Kidney glomerular epithelial cell (primary cell): Measurements from ENCODE around the gene MTX1.
"Not testable (repeated sequence)": the region's sequence is repeated elsewhere in the genome, so short reads cannot be mapped to it uniquely, and the experiment has no call there.

Source experiments
- DNase-seq: peaks from one replicate; lab custom pipeline; 2025; lab: John Stamatoyannopoulos, UW

The MTX1 gene, protein sequence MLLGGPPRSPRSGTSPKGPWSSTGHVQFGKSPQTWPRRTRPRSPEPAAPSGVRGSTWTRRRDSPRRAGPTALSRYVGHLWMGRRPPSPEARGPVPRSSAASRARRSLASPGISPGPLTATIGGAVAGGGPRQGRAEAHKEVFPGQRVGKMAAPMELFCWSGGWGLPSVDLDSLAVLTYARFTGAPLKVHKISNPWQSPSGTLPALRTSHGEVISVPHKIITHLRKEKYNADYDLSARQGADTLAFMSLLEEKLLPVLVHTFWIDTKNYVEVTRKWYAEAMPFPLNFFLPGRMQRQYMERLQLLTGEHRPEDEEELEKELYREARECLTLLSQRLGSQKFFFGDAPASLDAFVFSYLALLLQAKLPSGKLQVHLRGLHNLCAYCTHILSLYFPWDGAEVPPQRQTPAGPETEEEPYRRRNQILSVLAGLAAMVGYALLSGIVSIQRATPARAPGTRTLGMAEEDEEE

DNA sequence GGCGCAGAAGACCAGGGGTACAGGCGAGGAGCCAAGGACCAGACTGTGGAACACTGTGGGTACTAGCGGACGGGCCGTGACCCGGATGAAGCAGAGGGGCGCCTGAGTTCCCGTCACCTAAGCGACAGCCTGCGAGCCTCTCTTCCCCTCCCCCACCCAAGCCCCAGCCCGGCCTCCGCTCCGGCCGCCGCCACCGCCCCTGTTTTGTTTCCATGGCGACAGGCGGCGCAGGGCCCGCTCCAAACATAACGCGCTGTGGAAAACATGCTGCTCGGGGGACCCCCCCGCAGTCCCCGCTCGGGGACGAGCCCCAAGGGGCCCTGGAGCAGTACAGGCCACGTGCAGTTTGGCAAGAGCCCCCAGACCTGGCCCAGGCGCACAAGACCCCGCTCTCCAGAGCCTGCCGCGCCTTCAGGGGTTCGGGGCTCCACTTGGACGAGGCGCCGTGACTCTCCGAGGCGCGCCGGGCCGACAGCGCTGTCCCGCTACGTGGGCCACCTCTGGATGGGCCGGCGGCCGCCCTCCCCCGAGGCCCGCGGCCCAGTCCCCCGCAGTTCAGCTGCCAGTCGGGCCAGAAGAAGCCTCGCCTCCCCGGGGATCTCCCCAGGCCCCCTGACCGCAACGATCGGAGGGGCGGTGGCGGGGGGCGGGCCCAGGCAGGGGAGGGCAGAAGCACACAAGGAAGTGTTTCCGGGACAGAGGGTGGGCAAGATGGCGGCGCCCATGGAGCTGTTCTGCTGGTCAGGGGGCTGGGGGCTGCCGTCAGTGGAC lies at the start of gene MTX1:
Gene MTX1, plus strand, starts transcription at position 155 of the 771 bp plus-strand sequence. Its CDS starts 110 bp downstream, at position 265.
- DNase-seq: peak; percentile 59

DNA sequence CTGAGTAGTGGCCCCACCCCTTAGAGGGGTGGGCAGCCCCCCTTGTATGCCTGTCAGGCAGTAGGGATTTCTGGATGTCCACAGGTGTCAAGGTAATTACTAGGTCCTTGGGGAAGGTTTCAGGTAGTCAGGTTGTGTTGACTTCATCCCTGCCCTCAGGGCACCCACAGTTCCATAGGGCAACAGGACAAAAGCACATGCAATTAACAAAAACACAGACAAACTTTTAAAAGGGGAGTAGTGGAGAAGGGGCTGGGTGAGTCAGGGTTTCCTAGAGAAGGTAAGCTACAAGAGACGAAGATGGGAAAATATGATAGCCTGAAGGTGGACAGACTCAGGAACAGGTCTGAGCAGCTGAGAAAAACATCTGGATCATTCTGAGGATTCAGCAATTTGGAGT lies 49.5 kb upstream of the MTX1 start:
- DNase-seq: no peak

DNA sequence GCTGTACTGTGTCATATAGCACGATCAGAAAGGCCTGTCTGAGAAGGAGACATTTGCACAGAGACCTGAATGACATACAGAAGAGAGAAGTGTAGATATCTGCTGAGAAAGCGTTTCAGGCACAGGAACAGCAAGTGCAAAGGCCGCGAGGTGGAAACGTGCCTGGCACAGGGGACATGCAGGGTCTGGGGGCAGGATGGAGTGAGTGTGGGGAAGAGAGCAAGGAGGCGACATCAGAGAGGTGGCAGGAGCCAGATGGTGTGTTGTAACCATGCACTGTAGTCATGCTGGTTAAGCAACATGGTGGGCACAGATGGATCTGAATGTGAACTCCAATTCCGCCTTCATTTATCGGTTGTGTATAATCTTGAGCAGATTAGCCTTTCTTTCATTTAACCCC lies 48.4 kb upstream of the MTX1 start:
- no peak for DNase-seq

DNA sequence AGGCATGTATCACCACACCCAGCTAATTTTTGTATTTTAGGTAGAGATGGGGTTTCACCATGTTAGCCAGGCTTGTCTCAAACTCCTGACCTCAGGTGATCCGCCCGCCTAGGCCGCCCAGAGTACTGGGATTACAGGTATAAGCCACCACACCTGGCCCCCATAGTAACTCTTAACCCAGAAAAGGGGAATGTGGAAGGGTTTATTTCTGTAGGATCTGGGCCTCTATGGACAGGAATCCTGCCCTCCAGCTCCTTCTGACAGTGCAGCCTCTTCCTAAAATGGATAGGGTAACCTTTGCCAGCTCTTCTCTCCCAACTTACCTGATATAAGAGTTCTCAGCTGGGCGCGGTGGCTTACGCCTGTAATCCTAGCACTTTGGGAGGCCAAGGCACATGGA lies 45.9 kb upstream of the MTX1 start:
- DNase-seq: not testable (repeated sequence)

DNA sequence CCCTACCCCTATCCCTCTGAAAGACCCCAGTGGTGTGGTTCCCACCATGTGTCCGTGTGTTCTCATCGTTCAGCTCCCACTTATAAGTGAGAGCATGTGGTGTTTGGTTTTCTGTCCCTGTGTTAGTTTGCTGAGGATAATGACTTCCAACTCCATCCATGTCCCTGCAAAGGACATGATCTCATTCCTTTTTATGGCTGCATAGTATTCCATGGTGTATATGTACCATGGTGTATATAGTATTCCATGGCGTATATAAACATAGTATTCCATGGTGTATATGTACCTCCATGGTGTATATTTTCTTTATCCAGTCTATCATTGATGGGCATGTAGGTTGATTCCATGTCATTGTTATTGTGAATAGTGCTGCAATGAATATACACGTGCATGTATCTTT lies 44.7 kb upstream of the MTX1 start:
- not testable (repeated sequence) for DNase-seq

DNA sequence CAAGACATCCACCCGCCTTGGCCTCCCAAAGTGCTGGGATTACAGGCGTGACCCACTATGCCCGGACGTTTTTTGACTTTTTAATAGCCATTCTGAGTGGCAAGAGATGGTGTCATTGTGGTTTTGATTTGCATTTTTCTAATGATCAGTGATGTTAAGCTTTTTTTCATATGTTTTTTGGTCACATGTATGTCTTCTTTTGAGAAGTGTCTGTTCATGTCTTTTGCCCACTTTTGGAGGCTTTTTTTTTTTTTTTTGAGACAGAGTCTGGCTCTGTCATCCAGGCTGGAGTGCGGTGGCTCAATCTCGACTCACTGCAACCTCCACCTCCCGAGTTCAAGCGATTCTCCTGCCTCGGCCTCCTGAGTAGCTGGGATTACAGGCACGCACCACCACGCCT lies 43.9 kb upstream of the MTX1 start:
- DNase-seq: not testable (repeated sequence)

DNA sequence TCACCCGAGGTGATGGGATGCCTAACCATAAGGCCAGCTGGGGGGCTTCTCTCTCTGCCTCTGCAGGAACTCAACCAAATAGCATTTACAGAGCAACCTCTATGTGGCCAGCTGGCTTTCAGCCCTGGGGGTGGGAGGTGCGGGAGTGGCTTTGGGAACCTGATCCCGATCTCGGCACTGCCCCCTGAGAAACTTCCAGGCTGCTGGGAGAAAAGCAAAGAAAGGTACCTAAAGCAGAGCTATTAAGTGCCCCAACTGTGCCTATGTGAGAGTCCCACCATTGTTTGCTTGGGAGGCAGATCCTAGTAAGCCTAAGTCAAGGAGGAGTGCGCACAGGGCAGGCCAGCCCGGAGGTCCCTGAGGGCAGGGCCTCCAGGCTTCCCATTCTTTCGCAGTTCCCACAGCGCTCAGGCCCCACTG lies 42.4 kb upstream of the MTX1 start:
- DNase-seq: no peak

DNA sequence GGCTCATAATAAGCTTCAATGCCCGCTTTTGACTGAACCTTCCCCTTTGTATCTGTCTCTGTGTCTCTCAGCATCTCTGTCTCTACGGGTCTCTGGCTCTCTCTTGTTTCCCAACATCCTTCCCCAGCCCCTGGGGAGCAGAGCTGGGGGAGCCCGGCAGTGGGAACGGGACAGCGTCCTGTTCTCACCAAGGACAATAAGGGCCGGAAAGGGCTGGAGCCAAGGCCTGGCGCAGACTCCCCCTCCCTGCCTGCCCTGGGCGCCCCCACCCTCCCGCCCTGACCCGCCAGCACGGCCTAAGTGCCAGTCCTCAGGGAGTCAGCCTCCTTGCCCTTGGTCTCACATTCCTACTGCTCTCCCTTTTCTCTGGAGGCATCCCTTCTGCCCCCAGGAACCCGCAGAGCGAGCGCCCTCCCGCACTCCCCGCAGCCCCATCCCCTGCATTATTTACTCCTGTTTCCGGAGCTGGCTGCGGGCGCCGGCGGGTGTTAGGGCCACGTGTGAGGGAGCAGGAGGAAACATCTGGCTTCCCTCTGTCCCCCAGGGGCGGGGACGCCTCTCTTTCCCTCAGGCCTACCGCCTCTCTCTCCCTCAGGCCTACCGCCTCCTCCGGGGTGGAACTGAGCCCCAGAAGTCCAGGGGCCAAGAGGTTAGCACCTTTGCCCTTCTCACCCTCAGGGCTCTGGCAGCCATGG lies 41.9 kb upstream of the MTX1 start:
- DNase-seq: no peak

DNA sequence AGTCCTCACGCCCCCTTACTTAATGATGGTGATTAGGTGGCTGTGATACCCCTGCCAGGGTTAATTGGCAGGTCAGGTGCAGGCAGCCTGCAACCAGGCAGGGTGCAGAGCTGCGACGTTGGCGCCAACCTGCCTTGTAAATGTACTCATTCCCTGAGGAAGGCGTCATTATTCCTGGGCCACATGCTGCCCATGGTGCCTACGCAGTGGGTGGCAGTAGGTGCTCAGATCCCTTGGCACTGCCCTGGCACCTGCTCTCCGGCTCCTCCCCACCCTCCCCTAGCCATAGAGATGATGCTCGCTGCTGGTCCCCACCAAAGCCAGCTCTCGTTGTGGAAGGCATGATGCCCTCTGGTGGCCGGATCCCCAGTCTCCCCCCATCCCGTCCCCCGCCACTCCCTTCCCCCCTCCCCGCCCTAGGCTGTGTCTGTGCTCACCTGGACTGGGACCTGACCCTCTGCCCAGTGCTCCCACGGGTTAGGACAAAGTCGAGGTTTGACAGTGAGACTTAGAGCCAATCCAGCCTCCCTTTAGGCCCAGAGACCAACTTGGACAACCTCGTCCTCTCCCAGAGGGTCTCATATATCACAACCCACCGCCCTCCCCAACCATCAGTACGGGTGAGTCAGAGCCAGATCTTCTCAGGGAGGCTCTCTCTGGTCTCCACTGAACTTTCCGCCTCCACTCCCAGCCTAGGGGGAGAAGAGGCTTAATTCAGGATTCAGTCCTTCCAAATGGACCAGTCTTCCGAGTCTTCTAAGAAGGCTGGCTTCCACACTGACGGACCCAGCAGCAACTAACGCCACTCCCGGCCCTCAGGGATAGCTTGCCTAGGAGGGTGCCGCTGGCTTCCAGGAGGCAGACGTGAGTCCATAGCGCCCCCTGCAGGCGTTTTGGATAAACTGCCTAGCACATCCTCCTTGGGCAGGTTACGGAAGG lies 41.1 kb upstream of the MTX1 start:
- DNase-seq: peak; percentile 83

DNA sequence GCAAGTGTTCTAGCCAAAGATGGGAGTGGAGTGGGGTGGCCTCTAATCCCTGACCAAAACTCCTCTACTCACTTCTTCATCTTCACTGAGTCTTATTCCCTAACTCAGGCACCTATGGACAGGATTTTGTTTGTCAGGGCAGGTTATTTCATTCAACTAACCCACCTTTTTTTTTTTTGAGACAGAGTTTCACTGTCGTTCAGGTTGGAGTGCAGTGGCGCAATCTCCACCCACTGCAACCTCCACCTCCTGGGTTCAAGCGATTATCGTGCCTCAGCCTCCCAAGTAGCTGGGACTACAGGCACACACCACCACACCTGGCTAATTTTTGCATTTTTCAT lies 40.4 kb upstream of the MTX1 start:
- DNase-seq: not testable (repeated sequence)

DNA sequence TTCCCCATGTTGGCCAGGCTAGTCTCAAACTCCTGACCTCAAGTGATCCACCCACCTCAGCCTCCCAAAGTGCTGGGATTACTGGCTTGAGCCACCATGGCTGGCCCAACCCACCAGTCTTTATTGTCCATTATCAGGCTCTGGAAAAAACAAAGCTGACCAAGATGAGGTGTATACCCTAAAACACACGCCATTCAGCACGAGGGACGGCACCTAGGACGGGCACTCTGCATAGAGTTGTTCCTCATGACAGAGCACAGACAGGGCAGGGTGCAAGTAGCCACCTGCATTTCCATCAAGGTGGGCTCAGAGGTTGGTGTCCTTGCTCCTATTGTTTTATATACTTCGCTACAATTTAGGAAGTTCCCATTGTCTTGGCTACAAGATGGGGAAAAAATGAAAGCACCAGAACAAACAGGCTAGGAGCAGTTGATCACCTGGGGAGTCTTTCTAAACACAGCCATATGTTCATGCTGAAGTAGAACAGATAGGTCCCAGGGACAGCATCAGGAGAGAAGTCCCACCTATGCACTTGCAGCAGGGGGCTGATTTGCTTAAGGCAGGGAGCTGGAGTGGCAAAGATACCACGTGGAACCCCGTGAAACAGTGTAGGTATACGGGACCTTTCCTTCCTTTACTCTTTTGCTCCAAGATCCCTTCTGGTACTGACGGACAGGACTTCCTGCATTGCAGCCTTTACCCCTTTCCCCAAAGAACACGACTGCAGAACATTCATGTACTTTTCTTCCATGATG lies 39.9 kb upstream of the MTX1 start:
- DNase-seq: no peak

DNA sequence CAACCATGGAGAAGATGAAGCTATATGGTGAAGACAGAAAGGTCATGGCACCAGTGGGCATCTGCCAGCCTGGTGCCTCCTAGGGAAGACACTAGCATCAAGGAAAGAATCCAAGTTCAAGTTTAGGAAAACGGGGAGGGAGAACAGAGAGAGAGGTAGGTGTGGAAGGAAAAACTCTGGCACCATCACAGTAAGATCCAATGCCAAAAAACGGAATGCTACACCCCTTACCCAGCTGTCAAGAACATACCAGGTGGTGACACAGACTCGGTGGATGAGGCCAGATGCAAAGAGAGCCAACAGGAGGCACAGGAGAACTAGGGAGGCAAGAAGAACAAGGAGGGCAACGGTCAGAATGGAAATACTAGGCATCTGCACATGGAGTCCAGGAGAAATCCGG lies 39.0 kb upstream of the MTX1 start:
- no peak for DNase-seq

DNA sequence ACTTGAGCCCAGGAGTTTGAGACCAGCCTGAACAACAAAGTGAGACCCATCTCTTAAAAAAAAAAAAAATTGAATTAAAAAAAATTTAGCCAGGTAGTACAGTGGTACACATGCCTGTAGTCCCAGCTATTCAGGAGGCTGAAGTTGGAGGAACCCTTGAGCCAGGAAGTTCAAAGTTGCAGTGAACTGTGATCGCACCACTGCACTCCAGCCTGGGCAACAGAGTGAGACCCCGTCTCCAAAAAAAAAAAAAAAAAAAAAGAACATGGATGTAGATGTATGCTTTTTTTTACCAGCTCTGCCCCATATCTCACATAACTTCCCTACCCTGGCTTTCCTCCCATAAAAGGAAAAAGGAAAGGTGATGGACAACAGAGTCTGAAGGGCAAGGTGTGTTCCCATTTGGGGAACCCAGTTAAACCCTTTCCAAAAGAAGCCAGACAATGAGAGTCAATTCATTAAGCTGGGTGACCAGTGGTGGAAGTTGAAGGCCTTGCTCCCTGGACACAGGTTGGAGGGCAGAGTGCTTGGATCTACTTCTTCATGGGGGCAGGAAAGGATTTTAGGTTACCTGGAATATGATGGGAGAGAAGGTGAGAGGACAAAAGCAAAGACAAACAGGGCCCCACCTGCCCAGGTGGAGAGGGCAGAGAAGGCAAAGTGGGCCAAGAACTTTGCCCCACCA lies 38.3 kb upstream of the MTX1 start:
- DNase-seq: no peak

DNA sequence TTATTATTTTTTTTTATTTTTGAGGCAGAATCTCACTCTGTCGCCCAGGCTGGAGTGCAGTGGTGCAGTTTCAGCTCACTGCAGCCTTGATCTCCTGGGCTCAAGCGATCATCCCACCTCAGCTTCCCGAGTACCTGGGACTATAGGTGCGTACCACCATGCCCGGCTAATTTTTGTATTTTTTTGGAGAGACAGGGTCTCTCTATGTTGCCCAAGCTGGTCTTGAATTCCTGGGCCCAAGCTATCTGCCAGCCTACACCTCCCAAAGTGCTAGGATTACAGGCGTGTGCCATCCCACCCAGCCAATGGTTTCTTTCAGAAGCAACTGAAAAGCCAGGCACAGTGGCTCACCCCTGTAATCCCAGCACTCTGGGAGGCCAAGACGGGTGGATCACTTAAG lies 37.7 kb upstream of the MTX1 start:
- DNase-seq: no peak

DNA sequence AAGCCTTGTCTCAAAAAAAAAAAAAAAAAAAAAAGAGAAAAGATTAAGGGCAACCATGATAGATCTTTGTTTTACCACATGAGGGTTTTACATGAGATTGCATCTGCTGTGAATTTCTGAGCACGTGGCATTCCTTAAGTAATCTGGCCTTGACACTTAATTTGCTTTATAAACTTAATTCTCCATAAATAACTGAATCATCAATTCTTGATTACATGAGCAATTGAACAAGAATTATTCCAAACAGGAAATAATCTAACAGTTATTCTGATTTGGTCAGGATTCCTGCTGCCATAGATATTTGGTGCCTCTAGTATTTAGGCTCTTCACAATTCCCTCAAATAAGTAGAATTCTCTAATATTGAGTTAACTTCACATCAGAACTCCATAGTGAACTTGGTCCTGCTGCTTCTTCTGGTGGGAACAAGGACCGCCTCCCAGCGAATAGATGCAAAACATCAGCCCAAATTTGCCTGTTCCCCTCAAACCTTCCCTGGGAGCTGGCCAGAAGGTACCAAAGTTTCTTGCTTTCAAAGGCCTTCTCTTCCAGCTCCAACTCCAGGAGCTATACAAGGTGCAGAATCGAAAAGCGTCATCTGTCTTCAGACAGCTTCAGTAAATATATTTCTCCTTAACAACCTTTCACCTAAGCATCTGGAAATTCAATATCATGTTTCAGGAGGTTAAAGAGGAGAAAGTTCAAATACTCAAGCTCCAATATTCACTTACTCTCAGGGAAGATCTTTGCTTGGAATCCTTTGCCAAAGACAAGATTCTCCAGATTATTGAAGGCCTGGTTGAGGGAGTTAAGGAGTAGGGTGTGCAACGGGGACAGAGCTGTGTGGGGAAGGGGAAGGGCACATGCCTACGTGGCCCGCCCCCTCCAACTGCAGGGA lies 36.4 kb upstream of the MTX1 start:
- no peak for DNase-seq

DNA sequence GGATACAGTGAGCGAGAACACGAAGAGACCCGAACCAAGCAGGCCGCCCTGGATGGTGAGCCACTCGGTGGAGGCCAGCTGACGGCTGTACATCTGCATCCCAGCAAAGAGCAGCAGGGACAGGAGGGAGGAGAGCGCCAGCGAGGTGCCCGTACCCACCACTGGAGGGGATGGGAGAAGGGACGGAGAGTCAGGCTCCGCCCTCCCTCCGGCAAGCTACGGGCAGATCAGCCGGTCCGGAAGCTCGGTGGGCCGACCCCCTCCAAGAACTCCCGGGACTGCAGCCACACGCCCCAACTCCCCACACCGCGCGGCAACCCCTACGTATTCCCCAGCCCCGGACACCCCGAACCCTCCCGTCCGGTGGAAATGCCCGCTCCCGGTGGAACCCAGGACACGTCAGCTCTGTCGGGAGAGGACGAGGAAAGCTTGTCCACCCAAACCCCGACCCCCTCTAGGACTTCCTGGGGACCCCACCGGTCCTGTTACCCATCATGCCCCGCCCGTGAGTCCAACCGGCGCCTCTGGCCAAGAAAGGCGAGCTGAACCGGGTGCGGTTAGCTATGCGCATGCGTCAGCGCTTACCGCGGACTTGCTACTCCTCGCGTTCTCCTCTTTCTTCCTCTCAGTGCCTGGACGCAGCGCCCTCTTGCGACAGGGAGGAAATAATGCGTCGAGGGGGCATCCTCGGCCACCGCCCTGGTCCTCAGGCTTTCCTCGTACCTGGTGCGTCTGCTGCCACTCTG lies 35.6 kb upstream of the MTX1 start, which contains the start of gene KRTCAP2:
Gene KRTCAP2, minus strand, starts transcription at position 573 of the 746 bp plus-strand sequence. Its CDS starts 80 bp downstream, at position 493.
- DNase-seq: peak; percentile 85

DNA sequence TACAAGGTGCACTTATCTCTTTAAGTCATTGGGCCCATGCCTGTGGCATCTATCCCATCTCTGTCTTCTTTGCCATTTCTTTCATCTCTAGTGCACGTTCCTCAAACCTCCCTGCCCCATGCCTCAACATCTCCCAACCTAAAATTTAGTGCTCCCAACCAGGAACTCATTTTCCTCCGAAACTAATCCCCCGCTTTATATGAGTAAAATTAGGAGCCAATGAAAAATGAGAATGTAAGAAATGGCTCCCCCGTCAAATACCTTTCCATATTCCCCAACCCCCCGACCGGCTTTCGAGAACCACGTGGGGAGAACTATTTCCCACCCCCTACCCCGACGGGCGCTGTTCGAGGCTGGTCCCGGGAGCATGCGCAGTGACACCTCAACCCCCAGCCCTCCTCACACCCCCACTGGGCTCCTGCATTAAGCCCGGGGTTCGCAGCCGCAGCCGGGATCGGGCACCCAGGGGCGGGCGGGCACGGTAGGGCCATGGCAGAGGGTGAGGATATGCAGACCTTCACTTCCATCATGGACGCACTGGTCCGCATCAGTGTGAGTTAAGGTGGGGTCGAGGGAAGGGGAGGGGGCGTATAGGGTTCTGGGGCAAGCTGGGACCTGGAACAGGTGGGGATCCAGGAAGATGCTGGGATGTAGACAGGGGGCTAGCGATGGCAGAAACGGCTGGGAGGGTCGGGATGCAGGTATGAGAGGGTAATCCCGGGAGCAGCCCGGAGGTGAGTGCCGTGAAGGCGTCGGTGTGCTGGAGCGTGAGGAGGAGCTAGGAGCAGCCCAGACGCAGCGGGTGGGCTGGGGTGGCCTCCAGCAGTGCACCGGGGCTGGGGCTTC lies 34.8 kb upstream of the MTX1 start, which contains the start of gene TRIM46:
Gene TRIM46, plus strand, starts transcription at position 372 of the 846 bp plus-strand sequence. Its CDS starts 118 bp downstream, at position 490.
- DNase-seq: peak; percentile 40
